Gastroesophageal sphincter (tissue), 3 donors: ENCODE data around the gene PTPN12.

Experiments
- CTCF ChIP-seq, 4 experiments: fragments of 200-600 bp in 2 of 4; fragments of 450-650 bp in 2 of 4; sonication (generic) in 1 of 4; IDR thresholded peaks; one replicate each; pipeline ENCODE4 v1.5.1; 2017 to 2019; ENCODE audit warnings: antibody characterized with exemption in 4 of 4, mild to moderate bottlenecking in 2 of 4, moderate library complexity in 2 of 4
- POLR2AphosphoS5 ChIP-seq: sonication (generic); formaldehyde crosslinking; IDR thresholded peaks from one replicate; pipeline ENCODE4 v1.6.1; 2017; ENCODE audit warnings: antibody characterized with exemption

DNA sequence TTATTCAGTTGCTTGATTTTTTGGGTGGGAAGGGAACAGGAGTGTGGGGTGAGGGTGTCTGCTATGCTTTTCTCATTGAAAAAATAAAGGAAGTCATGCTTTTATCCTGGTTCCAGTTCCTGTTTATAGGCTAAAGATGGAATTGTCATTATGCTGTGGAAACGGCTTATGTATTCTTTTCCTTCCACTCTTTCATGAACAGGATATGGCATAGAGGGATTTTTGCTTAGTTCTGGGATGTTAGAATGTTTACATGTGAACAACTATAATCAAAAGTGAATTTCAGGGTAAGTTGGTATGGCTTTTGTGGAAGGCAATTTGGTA is 35.9 kb upstream of the PTPN12 start:
- TF ChIP-seq CTCF (IDR thresholded peaks at IDR 0.05) (no peak), POLR2AphosphoS5 (no peak)
